SK-N-DZ (cell line): ENCODE results near the gene CBL.

ENCODE experiments used
- DNase-seq: peaks from one replicate; pipeline ENCODE4 v3.0.0-alpha.2; 2015; ENCODE audit warnings: low spot score
- small RNA-seq, 2 experiments: library from RNA; depleted of rRNA; stranded (forward); fragments of <200 nt; gene quantifications; one replicate each; pipeline ENCODE3, GENCODE V24; 2014

Gene CBL

GRCh38 chr11:119344291-119345010 lies 138.3 kb downstream of the CBL start:
- DNase-seq, result no peak

- no peak for DNase-seq
These were observed 139.5 kb downstream of the CBL start for GRCh38 chr11:119345685-119346084.

- DNase-seq, result no peak
These were observed 140.5 kb downstream of the CBL start, which contains the start of gene MFRP for GRCh38 chr11:119346605-119347004. Gene MFRP (minus strand): TSS chr11:119346705. CDS start chr11:119346513, 192 bp downstream.

- no peak for DNase-seq
These were observed 141.1 kb downstream of the CBL start for GRCh38 chr11:119347242-119347641.

- no peak for DNase-seq
These were observed 141.9 kb downstream of the CBL start for GRCh38 chr11:119347940-119348605.

- no peak for DNase-seq
These were observed 144.2 kb downstream of the CBL start for GRCh38 chr11:119350302-119350701.

- DNase-seq, result no peak
These were observed 145.1 kb downstream of the CBL start for GRCh38 chr11:119351232-119351631.

- DNase-seq, result no peak
These were observed 146.7 kb downstream of the CBL start for GRCh38 chr11:119352857-119353260.

- DNase-seq, result no peak
These were observed 149.1 kb downstream of the CBL start for GRCh38 chr11:119355091-119355843.

GRCh38 chr11:119356349-119357031 lies 150.4 kb downstream of the CBL start:
- no peak for DNase-seq

GRCh38 chr11:119357074-119357473 lies 150.9 kb downstream of the CBL start:
- no peak for DNase-seq

Small RNA genes within 50 kb of the gene (small RNA-seq; reads per million reads assigned to genes)
- 0 reads per million in 2 experiments for gene RF01225
- 0 reads per million in 2 experiments for gene RNU6-262P
